ENCODE results near the gene SARDH. TPM values are rescaled to one million over a fixed set of nuclear protein-coding genes. Genes with fewer than 3 reads are reported as not detected.

The SARDH gene
- total and polyA plus RNA-seq, 2 of the 8 experiments (the other 6 are each of a cell fraction or from before 2014, with no cell fraction given), result 6.4 to 7.4 TPM

GRCh38 chr9:133684121-133684935, 53.8 kb downstream of the SARDH start:
- Histone ChIP-seq H3K4me2 (ENCODE audit: insufficient read depth in 1 of 2, low read depth in 2 of 2, low read length in 2 of 2) (no peak overlapping the region), H3K18ac (ENCODE audit: extremely low read depth, low read length) (no peak overlapping the region; the same call in 1 of the 2 replicates), H3K9ac (replicated peaks in 1 of 4; ENCODE audit: extremely low read depth in 1 of 4, low read depth in 3 of 4, low read length in 3 of 4) (no peak overlapping the region), H4K91ac (replicated peaks; ENCODE audit: insufficient read length, low read length) (no peak overlapping the region), H3K23ac (ENCODE audit: insufficient read length) (no peak overlapping the region), H2BK12ac (ENCODE audit: low read depth, low read length) (no peak overlapping the region), H2BK120ac (replicated peaks; ENCODE audit: low read depth, low read length) (no peak overlapping the region), H3K4me3 (ENCODE audit: extremely low read depth in 1 of 4, insufficient read depth in 2 of 4, low read depth in 3 of 4, low read length in 4 of 4) (no peak overlapping the region), H2AK5ac (ENCODE audit: low read depth, low read length) (no peak overlapping the region), H4K20me1 (replicated peaks in 1 of 2; ENCODE audit: control insufficient read depth in 1 of 2, insufficient read depth in 2 of 2, low read length in 2 of 2) (no peaks in the 10 kb centered on the region), H2BK20ac (ENCODE audit: low read length) (no peak overlapping the region), H3K36me3 (ENCODE audit: control insufficient read depth in 2 of 4, insufficient read depth in 4 of 4, low read length in 3 of 4) (no peaks in the 10 kb centered on the region), H3K4me1 (replicated peaks in 1 of 4; ENCODE audit: control insufficient read depth in 3 of 4, insufficient read depth in 4 of 4, low read length in 3 of 4) (no peaks in the 10 kb centered on the region; a peak in 1 of 7 replicates), H3K14ac (ENCODE audit: insufficient read length) (no peak overlapping the region), H2BK5ac (ENCODE audit: low read depth, low read length) (no peak overlapping the region), H3K56ac (replicated peaks; ENCODE audit: insufficient read length, low read depth, low read length) (no peak overlapping the region), H3K4ac (replicated peaks; ENCODE audit: insufficient read length, low read depth, low read length) (no peak overlapping the region), H3K23me2 (ENCODE audit: low read depth, low read length) (no peaks in the 10 kb centered on the region), H4K5ac (ENCODE audit: insufficient read length, low read depth, low read length) (no peak overlapping the region), H3K27ac (ENCODE audit: low read depth, low read length) (no peak overlapping the region), H2BK15ac (ENCODE audit: low read length) (no peak overlapping the region), H3K9me3 (ENCODE audit: insufficient read depth in 2 of 2, low read depth in 1 of 2, low read length in 1 of 2) (no peaks in the 10 kb centered on the region), H3K27me3 (replicated peaks in 1 of 4; ENCODE audit: control insufficient read depth in 3 of 4, extremely low read depth in 1 of 4, insufficient read depth in 3 of 4, low read length in 3 of 4) (no peaks in the 10 kb centered on the region), H3K79me1 (ENCODE audit: low read depth, low read length) (no peaks in the 10 kb centered on the region), H4K8ac (ENCODE audit: extremely low read depth, insufficient read depth, low read length) (no peak overlapping the region), H2AFZ (ENCODE audit: low read length) (no peak overlapping the region), H3K79me2 (ENCODE audit: control insufficient read depth in 1 of 2, insufficient read depth in 2 of 2, low read length in 2 of 2) (no peaks in the 10 kb centered on the region)
- 90% methylated on average over 26 of the region's 26 CpGs; no CpG with 5 or more reads in 1 of the 2 experiments for WGBS, 2 experiments (ENCODE audit: extremely low coverage in 1 of 2, insufficient coverage in 1 of 2, insufficient read length in 1 of 2, insufficient replicate concordance in 2 of 2, low coverage in 1 of 2, low lambda C conversion rate in 2 of 2, missing lambda C conversion rate in 1 of 2)
- TF ChIP-seq MAX (IDR thresholded peaks at IDR 0.05) (no peak), MAFK (IDR thresholded peaks at IDR 0.05; ENCODE audit: low read depth, low read length) (no peak), BRCA1 (IDR thresholded peaks at IDR 0.05; ENCODE audit: low read depth, low read length) (no peak), PHF8 (conservative IDR thresholded peaks at IDR 0.05; ENCODE audit: low read depth, low read length) (no peak), SIN3A (conservative IDR thresholded peaks at IDR 0.05 in 1 of 2, IDR thresholded peaks at IDR 0.05 in 1 of 2; ENCODE audit: low read depth in 1 of 2, low read length in 2 of 2) (no peak), SIX5 (IDR thresholded peaks at IDR 0.05; ENCODE audit: low read depth, low read length) (no peak), JUND (IDR thresholded peaks at IDR 0.05; ENCODE audit: low read length) (no peak), HDAC2 (IDR thresholded peaks at IDR 0.05; ENCODE audit: borderline replicate concordance in 1 of 2, low read depth in 2 of 2, low read length in 2 of 2) (no peak), SRF (IDR thresholded peaks at IDR 0.05; ENCODE audit: low read depth, low read length) (no peak), RFX5 (IDR thresholded peaks at IDR 0.05; ENCODE audit: borderline replicate concordance, low read depth, low read length) (no peak)
- CTCF ChIA-PET (ENCODE audit: partially characterized antibody), result interaction anchor here (0.9 to 1.9 kb wide), 6 partner anchors 13 to 356 kb away, joined by 3 to 6 read pairs (median 3); no protein-coding TSS in a partner anchor
- FAIRE-seq, result no peak
- no peak for DNase-seq (ENCODE audit: low read depth in 1 of 2, low spot score in 2 of 2)
- POLR2A ChIA-PET (ENCODE audit: partially characterized antibody), result interaction anchor here (1.3 kb wide), 1 partner anchor 11 kb away, joined by 3 read pairs; no protein-coding TSS in a partner anchor
